Muscle layer of duodenum (tissue), 2 donors: Measurements from ENCODE around the gene PRDM7.
A peak's percentile ranks its signal among the peaks of the same experiment; 100 is the strongest.

Experiments
- H3K27ac ChIP-seq: one replicate; pipeline ENCODE4 v1.7.0; 2013; ENCODE audit warnings: mild to moderate bottlenecking, low read length
- H3K27me3 ChIP-seq: one replicate; pipeline ENCODE4 v1.7.0; 2013; ENCODE audit warnings: low read depth, mild to moderate bottlenecking, control low read depth, low read length
- H3K36me3 ChIP-seq, 2 donors: one replicate each; pipeline ENCODE4 v1.7.0; 2013; ENCODE audit warnings: low read length in 2 of 2, control low read depth in 1 of 2, mild to moderate bottlenecking in 1 of 2; ENCODE audit not compliant: insufficient read depth in 2 of 2, control insufficient read depth in 1 of 2
- H3K4me1 ChIP-seq, 2 donors: one replicate each; pipeline ENCODE4 v1.7.0; 2013; ENCODE audit warnings: low read length in 2 of 2, mild to moderate bottlenecking in 2 of 2, control low read depth in 1 of 2, moderate library complexity in 1 of 2; ENCODE audit not compliant: insufficient read depth in 2 of 2, control insufficient read depth in 1 of 2
- H3K4me3 ChIP-seq, 2 donors: one replicate each; pipeline ENCODE4 v1.7.0; 2013; ENCODE audit warnings: low read length in 2 of 2, low read depth in 1 of 2, mild to moderate bottlenecking in 1 of 2
- H3K9me3 ChIP-seq, 2 donors: one replicate each; pipeline ENCODE4 v1.7.0; 2013; ENCODE audit warnings: low read length in 2 of 2, control low read depth in 1 of 2, mild to moderate bottlenecking in 1 of 2; ENCODE audit not compliant: control insufficient read depth in 1 of 2
- donor health status: healthy.

Gene PRDM7

GRCh38 chr16:90019543-90020259, 57.4 kb downstream of the PRDM7 start:
- Histone ChIP-seq H3K27ac (no peak overlapping the region), H3K9me3 (no peaks in the 10 kb centered on the region), H3K36me3 (peaks cover 0 to 3% of the 10 kb centered on the region in 2 donors), H3K27me3 (no peaks in the 10 kb centered on the region), H3K4me1 (peaks cover 5 to 18% of the 10 kb centered on the region in 2 donors), H3K4me3 (peak overlapping the region; percentile 42 to 54)

GRCh38 chr16:90018652-90019542, 58.2 kb downstream of the PRDM7 start, which contains the start of gene DBNDD1:
DBNDD1 (minus strand) TSS chr16:90019456; CDS start chr16:90019341, 115 bp downstream.
- Histone ChIP-seq H3K36me3 (peaks cover 0 to 3% of the 10 kb centered on the region in 2 donors), H3K27me3 (no peaks in the 10 kb centered on the region), H3K4me1 (peaks cover 5 to 18% of the 10 kb centered on the region in 2 donors), H3K4me3 (peak within 1 kb of the TSS; percentile 42 to 71), H3K9me3 (no peaks in the 10 kb centered on the region), H3K27ac (no peak within 1 kb of the TSS)

- H3K27me3 ChIP-seq = no peaks in the 10 kb centered on the region
- H3K4me1 ChIP-seq = peaks cover 3 to 18% of the 10 kb centered on the region in 2 donors
- H3K4me3 ChIP-seq = peak overlapping the region in 1 of 2 donors; percentile 71
- no peaks in the 10 kb centered on the region for H3K9me3 ChIP-seq
- H3K27ac ChIP-seq = no peak overlapping the region
- H3K36me3 ChIP-seq = peaks cover 0 to 3% of the 10 kb centered on the region in 2 donors
Measured at GRCh38 chr16:90018297-90018651, 58.9 kb downstream of the PRDM7 start.

- H3K4me1 ChIP-seq = peaks cover 0 to 13% of the 10 kb centered on the region in 2 donors
- no peak overlapping the region for H3K4me3 ChIP-seq
- peaks cover 0 to 3% of the 10 kb centered on the region in 2 donors for H3K36me3 ChIP-seq
- H3K27ac ChIP-seq = no peak overlapping the region
- H3K27me3 ChIP-seq = no peaks in the 10 kb centered on the region
- H3K9me3 ChIP-seq = no peaks in the 10 kb centered on the region
Measured at GRCh38 chr16:90016339-90016950, 60.7 kb downstream of the PRDM7 start.

GRCh38 chr16:90015586-90016338, 61.4 kb downstream of the PRDM7 start:
- peaks cover 0 to 13% of the 10 kb centered on the region in 2 donors for H3K4me1 ChIP-seq
- H3K36me3 ChIP-seq = peaks cover 0 to 3% of the 10 kb centered on the region in 2 donors
- no peaks in the 10 kb centered on the region for H3K27me3 ChIP-seq
- H3K27ac ChIP-seq = no peak overlapping the region
- H3K4me3 ChIP-seq = no peak overlapping the region
- no peaks in the 10 kb centered on the region for H3K9me3 ChIP-seq

GRCh38 chr16:90012991-90013745, 64.0 kb downstream of the PRDM7 start:
- Histone ChIP-seq H3K27me3 (no peaks in the 10 kb centered on the region), H3K27ac (no peak overlapping the region), H3K4me1 (no peaks in the 10 kb centered on the region), H3K36me3 (no peaks in the 10 kb centered on the region), H3K4me3 (no peak overlapping the region), H3K9me3 (no peaks in the 10 kb centered on the region)

- Histone ChIP-seq H3K4me3 (no peak overlapping the region), H3K27ac (no peak overlapping the region), H3K27me3 (no peaks in the 10 kb centered on the region)
Measured at GRCh38 chr16:90011908-90012501, 65.1 kb downstream of the PRDM7 start.

GRCh38 chr16:90011508-90011819, 65.7 kb downstream of the PRDM7 start:
- no peak overlapping the region for H3K27ac ChIP-seq
- H3K36me3 ChIP-seq = no peaks in the 10 kb centered on the region
- H3K27me3 ChIP-seq = no peaks in the 10 kb centered on the region
- H3K9me3 ChIP-seq = no peaks in the 10 kb centered on the region
- H3K4me1 ChIP-seq = no peaks in the 10 kb centered on the region
- H3K4me3 ChIP-seq = no peak overlapping the region

More at GRCh38 chr16:90011908-90012501, 65.1 kb downstream of the PRDM7 start:
- Histone ChIP-seq H3K36me3 (no peaks in the 10 kb centered on the region), H3K4me1 (no peaks in the 10 kb centered on the region), H3K9me3 (no peaks in the 10 kb centered on the region)

GRCh38 chr16:90010676-90011507, 66.2 kb downstream of the PRDM7 start:
- H3K27me3 ChIP-seq = no peaks in the 10 kb centered on the region
- no peak overlapping the region for H3K27ac ChIP-seq
- H3K4me3 ChIP-seq = no peak overlapping the region
- H3K36me3 ChIP-seq = no peaks in the 10 kb centered on the region
- no peaks in the 10 kb centered on the region for H3K4me1 ChIP-seq
- H3K9me3 ChIP-seq = no peaks in the 10 kb centered on the region
